ENCODE data around the gene CCL1. TPM values are rescaled to one million over a fixed set of nuclear protein-coding genes. Genes with fewer than 3 reads are reported as not detected.

Gene CCL1
- total RNA-seq, 4 donors from 2014 or later: not detected

GRCh38 chr17:34321964-34322363 lies 41.1 kb downstream of the CCL1 start:
- Histone ChIP-seq H3K36me3 (no peaks in the 10 kb centered on the region), H3K4me1 (peaks cover 4% of the 10 kb centered on the region), H3K4me3 (no peak overlapping the region), H3K9me3 (no peaks in the 10 kb centered on the region), H3K27ac (peak overlapping the region; percentile 66), H3K27me3 (no peaks in the 10 kb centered on the region)
- DNase-seq (ENCODE audit: low spot score in 2 of 2): no peak
- TF ChIP-seq, protein P1, sequence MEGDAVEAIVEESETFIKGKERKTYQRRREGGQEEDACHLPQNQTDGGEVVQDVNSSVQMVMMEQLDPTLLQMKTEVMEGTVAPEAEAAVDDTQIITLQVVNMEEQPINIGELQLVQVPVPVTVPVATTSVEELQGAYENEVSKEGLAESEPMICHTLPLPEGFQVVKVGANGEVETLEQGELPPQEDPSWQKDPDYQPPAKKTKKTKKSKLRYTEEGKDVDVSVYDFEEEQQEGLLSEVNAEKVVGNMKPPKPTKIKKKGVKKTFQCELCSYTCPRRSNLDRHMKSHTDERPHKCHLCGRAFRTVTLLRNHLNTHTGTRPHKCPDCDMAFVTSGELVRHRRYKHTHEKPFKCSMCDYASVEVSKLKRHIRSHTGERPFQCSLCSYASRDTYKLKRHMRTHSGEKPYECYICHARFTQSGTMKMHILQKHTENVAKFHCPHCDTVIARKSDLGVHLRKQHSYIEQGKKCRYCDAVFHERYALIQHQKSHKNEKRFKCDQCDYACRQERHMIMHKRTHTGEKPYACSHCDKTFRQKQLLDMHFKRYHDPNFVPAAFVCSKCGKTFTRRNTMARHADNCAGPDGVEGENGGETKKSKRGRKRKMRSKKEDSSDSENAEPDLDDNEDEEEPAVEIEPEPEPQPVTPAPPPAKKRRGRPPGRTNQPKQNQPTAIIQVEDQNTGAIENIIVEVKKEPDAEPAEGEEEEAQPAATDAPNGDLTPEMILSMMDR (IDR thresholded peaks at IDR 0.05): no peak
- TF ChIP-seq POLR2A (IDR thresholded peaks at IDR 0.05) (no peak), EP300 (IDR thresholded peaks at IDR 0.05) (no peak), POLR2AphosphoS5 (IDR thresholded peaks at IDR 0.05) (no peak)

- no peak for TF ChIP-seq POLR2AphosphoS5 (IDR thresholded peaks at IDR 0.05)
- TF ChIP-seq, protein P1 (IDR thresholded peaks at IDR 0.05): no peak
- TF ChIP-seq POLR2A (IDR thresholded peaks at IDR 0.05): no peak
- TF ChIP-seq EP300 (IDR thresholded peaks at IDR 0.05): no peak
- DNase-seq (ENCODE audit: low spot score in 2 of 2): no peak
- Histone ChIP-seq H3K4me1 (peaks cover 20% of the 10 kb centered on the region), H3K9me3 (no peaks in the 10 kb centered on the region), H3K36me3 (no peaks in the 10 kb centered on the region), H3K27me3 (no peaks in the 10 kb centered on the region), H3K4me3 (no peak within 1 kb of the TSS), H3K27ac (no peak within 1 kb of the TSS)
- 19% methylated on average over 2 of the region's 2 CpGs for WGBS
Observed at GRCh38 chr17:34319039-34319483, 44.0 kb downstream of the CCL1 start, which contains the start of gene CCL8. CCL8 (plus strand) TSS chr17:34319435; CDS start chr17:34319502, 67 bp downstream.

- Histone ChIP-seq H3K4me1 (peaks cover 26% of the 10 kb centered on the region), H3K9me3 (no peaks in the 10 kb centered on the region), H3K27ac (no peak overlapping the region), H3K4me3 (no peak overlapping the region), H3K27me3 (no peaks in the 10 kb centered on the region), H3K36me3 (no peaks in the 10 kb centered on the region)
- WGBS: 87% methylated on average over 3 of the region's 3 CpGs
- TF ChIP-seq EP300 (IDR thresholded peaks at IDR 0.05): no peak
- TF ChIP-seq POLR2AphosphoS5 (IDR thresholded peaks at IDR 0.05): no peak
- TF ChIP-seq, protein P1 (IDR thresholded peaks at IDR 0.05): no peak
- no peak for TF ChIP-seq POLR2A (IDR thresholded peaks at IDR 0.05)
- no peak for DNase-seq (ENCODE audit: low spot score in 2 of 2)
Observed at GRCh38 chr17:34318474-34318873, 44.6 kb downstream of the CCL1 start.

GRCh38 chr17:34314279-34314678 lies 48.8 kb downstream of the CCL1 start:
- Histone ChIP-seq H3K36me3 (no peaks in the 10 kb centered on the region), H3K4me3 (no peak overlapping the region), H3K27ac (peak overlapping the region; percentile 72), H3K9me3 (no peaks in the 10 kb centered on the region), H3K27me3 (no peaks in the 10 kb centered on the region), H3K4me1 (peaks cover 31% of the 10 kb centered on the region)
- no peak for DNase-seq (ENCODE audit: low spot score in 2 of 2)
- WGBS: 16% methylated on average over 4 of the region's 4 CpGs
- TF ChIP-seq POLR2A (IDR thresholded peaks at IDR 0.05): no peak
- TF ChIP-seq, protein P1 (IDR thresholded peaks at IDR 0.05): no peak
- peak in 2 of 3 donors; percentile 44 to 73 for TF ChIP-seq POLR2AphosphoS5 (IDR thresholded peaks at IDR 0.05)
- TF ChIP-seq EP300 (IDR thresholded peaks at IDR 0.05): no peak

DNA sequence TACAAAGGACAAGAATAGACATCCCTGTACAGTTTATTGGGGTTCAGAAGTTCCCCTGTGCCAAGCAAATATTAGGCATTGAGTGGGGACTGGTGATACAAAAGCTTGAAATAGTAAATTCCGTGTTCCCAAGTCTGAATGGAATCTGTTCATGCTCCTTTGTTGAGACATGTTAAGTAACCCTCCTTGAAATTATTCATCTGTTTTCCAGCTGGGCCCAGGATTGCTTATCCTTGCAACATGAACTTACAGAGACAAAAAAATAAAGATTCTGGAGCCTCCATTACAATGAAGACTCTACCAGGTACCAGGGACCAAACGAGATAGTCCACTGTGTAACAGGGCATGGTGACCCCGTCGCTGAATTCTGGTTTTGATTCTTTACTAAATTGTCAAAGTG lies 49.9 kb downstream of the CCL1 start:
- H3K4me3 ChIP-seq: no peak overlapping the region
- no peaks in the 10 kb centered on the region for H3K27me3 ChIP-seq
- H3K9me3 ChIP-seq: no peaks in the 10 kb centered on the region
- no peak for DNase-seq (ENCODE audit: low spot score in 2 of 2)
- H3K4me1 ChIP-seq: peaks cover 31% of the 10 kb centered on the region
- WGBS: 72% methylated on average over 4 of the region's 4 CpGs
- TF ChIP-seq POLR2A (IDR thresholded peaks at IDR 0.05) (no peak), POLR2AphosphoS5 (IDR thresholded peaks at IDR 0.05) (no peak), EP300 (IDR thresholded peaks at IDR 0.05) (no peak)
- TF ChIP-seq, protein P1 (IDR thresholded peaks at IDR 0.05): no peak
- H3K27ac ChIP-seq: no peak overlapping the region
- no peaks in the 10 kb centered on the region for H3K36me3 ChIP-seq
